ENCODE measurements around the gene KRT82. TPM values are rescaled to one million over a fixed set of nuclear protein-coding genes. Genes with fewer than 3 reads are reported as not detected.

Gene KRT82
- total RNA-seq (ENCODE audit: low replicate concordance), result not detected in 2 replicates

GRCh38 chr12:52405922-52406385, at the start of gene KRT82:
Gene KRT82 (minus strand): TSS chr12:52406335. CDS start chr12:52406277, 58 bp downstream.

DNA sequence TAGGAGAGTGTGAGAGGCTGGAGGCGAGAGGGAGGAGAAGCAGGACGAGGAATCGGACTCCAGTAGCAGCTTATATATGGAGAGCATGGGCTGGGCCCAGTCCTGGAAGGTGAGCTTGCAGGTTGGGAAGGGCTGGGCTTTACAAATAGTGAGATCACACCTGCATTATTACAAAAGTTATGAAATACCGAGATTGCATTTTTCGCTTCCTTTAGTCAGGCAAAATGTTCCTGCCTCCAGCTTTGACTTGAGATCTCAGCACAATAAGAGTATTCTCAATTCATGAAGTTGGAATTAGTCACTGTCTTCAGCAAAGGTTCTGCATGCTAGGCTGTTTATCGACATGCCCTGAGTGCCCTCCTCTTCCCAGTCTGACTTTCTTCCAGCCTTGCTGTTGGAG, 46.0 kb upstream of the KRT82 start, which contains the start of gene KRT6B:
Gene KRT6B (minus strand): TSS at position 46 of the 400 bp plus-strand sequence. CDS start 68 bp downstream, outside the sequence.

DNA sequence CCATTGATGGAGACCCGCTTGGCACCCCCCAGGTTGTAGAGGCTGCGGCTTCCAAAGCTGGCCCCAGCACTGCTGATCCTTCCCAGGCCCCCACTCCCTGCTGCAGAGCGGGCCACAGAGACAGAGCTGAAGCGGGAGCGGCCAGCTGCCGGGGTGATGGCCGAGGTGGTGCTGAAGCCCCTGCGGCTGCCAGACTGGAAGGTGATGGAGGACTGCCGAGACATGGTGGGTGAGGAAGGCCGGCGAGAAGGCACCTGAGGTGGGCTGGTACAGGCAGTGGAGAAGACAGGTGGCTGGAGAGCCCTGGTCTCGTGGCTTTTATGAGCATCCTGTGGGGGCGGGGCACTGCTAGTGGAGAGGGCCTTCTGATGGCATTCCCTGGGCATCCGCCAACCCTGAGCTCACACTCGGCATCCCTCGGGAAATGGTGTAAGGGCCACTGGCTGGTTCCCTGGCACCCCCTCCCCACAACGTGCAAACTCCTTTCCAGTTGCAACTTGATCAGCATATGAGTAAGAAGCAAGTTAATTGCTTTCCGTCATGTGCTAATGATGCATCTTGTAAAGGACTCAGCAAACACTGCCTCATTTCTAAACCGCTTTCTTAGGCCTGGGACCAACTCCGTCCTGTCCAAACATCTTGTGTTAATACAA, 28.1 kb upstream of the KRT82 start, which contains the start of gene KRT75:
Gene KRT75 (minus strand): TSS at position 291 of the 653 bp plus-strand sequence. CDS start 67 bp downstream, at position 224.

GRCh38 chr12:52385226-52385702, 20.9 kb downstream of the KRT82 start, which contains the start of gene KRT84:
Gene KRT84 (minus strand): TSS chr12:52385652. CDS start chr12:52385585, 67 bp downstream.

DNA sequence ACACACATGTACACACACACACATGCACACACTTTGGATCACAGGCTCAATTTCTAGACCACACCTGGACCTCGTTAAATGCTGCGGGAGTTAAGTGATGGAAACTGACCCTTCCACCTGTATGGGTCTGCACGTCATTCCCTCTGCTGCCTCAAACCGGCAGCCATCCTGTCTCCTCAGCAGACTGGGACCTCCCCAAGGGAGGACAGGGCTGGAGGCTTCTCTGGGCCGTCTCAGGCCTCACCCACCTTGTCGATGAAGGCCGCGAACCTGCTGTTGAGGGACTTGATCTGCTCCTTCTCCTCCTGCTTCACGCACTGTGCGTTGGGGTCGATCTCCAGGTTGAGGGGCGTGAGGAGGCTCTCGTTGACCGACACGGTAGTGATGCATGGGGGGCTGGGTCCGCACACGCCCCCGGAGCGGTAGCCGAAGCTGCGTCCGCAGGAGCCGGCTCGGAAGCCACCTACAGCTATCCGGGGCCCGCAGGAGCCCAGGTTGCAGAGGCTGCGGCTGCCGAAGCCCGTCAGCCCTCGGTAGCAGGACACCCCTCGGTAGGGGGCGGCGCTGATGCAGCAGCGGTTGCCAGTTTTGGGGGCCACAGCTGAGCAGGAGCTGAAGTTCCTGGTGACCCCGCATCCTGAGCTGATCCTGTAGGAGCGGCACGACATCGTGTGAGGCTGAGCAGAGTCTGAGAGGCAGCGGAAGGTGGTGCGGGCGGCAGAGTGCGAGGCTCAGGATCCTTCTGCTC, 39.2 kb downstream of the KRT82 start, which contains the start of gene KRT85:
Gene KRT85 (minus strand): TSS at position 744 of the 748 bp plus-strand sequence. CDS start 76 bp downstream, at position 668.

Other genes starting within 250 kb of the KRT82 start
- gene KRT80, start 214.3 kb downstream of the KRT82 start, total RNA-seq (ENCODE audit: low replicate concordance), result 0.75 TPM in 1 of 2 replicates, not detected in the other
- gene KRT7, start 173.1 kb downstream of the KRT82 start, total RNA-seq (ENCODE audit: low replicate concordance), result 5.4 and 533 TPM in 2 replicates
- 2.9 TPM in 1 of 2 replicates, not detected in the other for gene KRT86, start 131.7 kb downstream of the KRT82 start, total RNA-seq (ENCODE audit: low replicate concordance)
- 0.23 TPM in 1 of 2 replicates, not detected in the other for gene KRT81, start 114.8 kb downstream of the KRT82 start, total RNA-seq (ENCODE audit: low replicate concordance)
- gene KRT83, start 84.9 kb downstream of the KRT82 start, total RNA-seq (ENCODE audit: low replicate concordance), result not detected in 2 replicates
- gene KRT85, start 38.9 kb downstream of the KRT82 start, total RNA-seq (ENCODE audit: low replicate concordance), result not detected in 2 replicates
- not detected in 2 replicates for gene KRT84, start 20.7 kb downstream of the KRT82 start, total RNA-seq (ENCODE audit: low replicate concordance)
- not detected in 2 replicates for gene KRT75, start 28.0 kb upstream of the KRT82 start, total RNA-seq (ENCODE audit: low replicate concordance)
- not detected in 2 replicates for gene KRT6B, start 45.8 kb upstream of the KRT82 start, total RNA-seq (ENCODE audit: low replicate concordance)
- gene KRT6C, start 67.5 kb upstream of the KRT82 start, total RNA-seq (ENCODE audit: low replicate concordance), result not detected in 2 replicates
- gene KRT6A, start 86.9 kb upstream of the KRT82 start, total RNA-seq (ENCODE audit: low replicate concordance), result under 0.01 and 1.3 TPM in 2 replicates
- 0.15 TPM in 1 of 2 replicates, not detected in the other for gene KRT5, start 114.1 kb upstream of the KRT82 start, total RNA-seq (ENCODE audit: low replicate concordance)
- gene KRT71, start 146.8 kb upstream of the KRT82 start, total RNA-seq (ENCODE audit: low replicate concordance), result not detected in 2 replicates
- gene KRT74, start 167.5 kb upstream of the KRT82 start, total RNA-seq (ENCODE audit: low replicate concordance), result not detected in 2 replicates
- not detected in 2 replicates for gene KRT72, start 195.1 kb upstream of the KRT82 start, total RNA-seq (ENCODE audit: low replicate concordance)
- not detected in 2 replicates for gene KRT73, start 212.2 kb upstream of the KRT82 start, total RNA-seq (ENCODE audit: low replicate concordance)
- not detected in 2 replicates for gene KRT2, start 245.9 kb upstream of the KRT82 start, total RNA-seq (ENCODE audit: low replicate concordance)